WERI-Rb-1 (cell line): ENCODE data around the gene GREM2.

ENCODE experiments used
- DNase-seq: peaks from one replicate; pipeline ENCODE4 v3.0.0-alpha.2; 2020
- H3K27ac ChIP-seq: fragments of 250-450 bp; sonication (Bioruptor Pico); 2 replicates; pipeline ENCODE4 v1.5.1; 2020; ENCODE audit warnings: mild to moderate bottlenecking, moderate library complexity
- H3K27me3 ChIP-seq: fragments of 250-450 bp; sonication (Bioruptor Pico); 2 replicates; pipeline ENCODE4 v1.5.1; 2021; ENCODE audit warnings: mild to moderate bottlenecking, low read depth, moderate library complexity; ENCODE audit not compliant: insufficient read depth, severe bottlenecking
- H3K36me3 ChIP-seq: fragments of 250-450 bp; sonication (Bioruptor Pico); 2 replicates; pipeline ENCODE4 v1.5.1; 2020; ENCODE audit warnings: mild to moderate bottlenecking, moderate library complexity
- H3K4me3 ChIP-seq: 2 replicates; pipeline ENCODE4 v1.5.1; 2011; ENCODE audit warnings: low read depth, mild to moderate bottlenecking, control low read depth, low read length
- H3K9me3 ChIP-seq: fragments of 250-450 bp; sonication (Bioruptor Pico); 2 replicates; pipeline ENCODE4 v1.5.1; 2021; ENCODE audit warnings: mild to moderate bottlenecking, moderate library complexity; ENCODE audit not compliant: severe bottlenecking
- CTCF ChIP-seq: IDR thresholded peaks from 2 replicates; pipeline ENCODE4 v1.5.1; 2011; ENCODE audit warnings: low read depth, mild to moderate bottlenecking, control low read depth, inconsistent platforms, low read length

GREM2 gene

GRCh38 chr1:240496941-240497340 is 115.0 kb downstream of the GREM2 start:
- DNase-seq: no peak
- H3K27ac ChIP-seq: no peak overlapping the region
- no peak for TF ChIP-seq CTCF
- no peaks in the 10 kb centered on the region for H3K9me3 ChIP-seq
- H3K4me3 ChIP-seq: no peak overlapping the region
- H3K27me3 ChIP-seq: no peaks in the 10 kb centered on the region
- H3K36me3 ChIP-seq: no peaks in the 10 kb centered on the region

GRCh38 chr1:240496356-240496755 is 115.6 kb downstream of the GREM2 start:
- Histone ChIP-seq H3K27me3 (no peaks in the 10 kb centered on the region), H3K4me3 (no peak overlapping the region), H3K36me3 (no peaks in the 10 kb centered on the region), H3K9me3 (no peaks in the 10 kb centered on the region), H3K27ac (no peak overlapping the region)
- no peak for DNase-seq
- TF ChIP-seq CTCF: no peak

- no peak overlapping the region for H3K27ac ChIP-seq
- no peak for TF ChIP-seq CTCF
- no peak overlapping the region for H3K4me3 ChIP-seq
- H3K36me3 ChIP-seq: no peaks in the 10 kb centered on the region
- no peaks in the 10 kb centered on the region for H3K27me3 ChIP-seq
- no peaks in the 10 kb centered on the region for H3K9me3 ChIP-seq
- no peak for DNase-seq
These were observed 116.4 kb downstream of the GREM2 start for GRCh38 chr1:240495601-240496000.

GRCh38 chr1:240492832-240493440 is 119.0 kb downstream of the GREM2 start:
- Histone ChIP-seq H3K27ac (no peak overlapping the region), H3K9me3 (no peaks in the 10 kb centered on the region), H3K27me3 (no peaks in the 10 kb centered on the region), H3K36me3 (no peaks in the 10 kb centered on the region), H3K4me3 (no peak overlapping the region)
- DNase-seq: no peak
- TF ChIP-seq CTCF: peak; percentile 25; the same call in 1 of the 2 replicates

- Histone ChIP-seq H3K36me3 (no peaks in the 10 kb centered on the region), H3K27me3 (no peaks in the 10 kb centered on the region), H3K4me3 (no peak overlapping the region), H3K27ac (no peak overlapping the region), H3K9me3 (no peaks in the 10 kb centered on the region)
- DNase-seq: no peak
- no peak for TF ChIP-seq CTCF
These were observed 120.2 kb downstream of the GREM2 start for GRCh38 chr1:240491796-240492195.

- Histone ChIP-seq H3K27ac (no peak overlapping the region), H3K9me3 (no peaks in the 10 kb centered on the region), H3K36me3 (no peaks in the 10 kb centered on the region), H3K4me3 (no peak overlapping the region), H3K27me3 (no peaks in the 10 kb centered on the region)
- no peak for TF ChIP-seq CTCF
- no peak for DNase-seq
These were observed 120.8 kb downstream of the GREM2 start for GRCh38 chr1:240491156-240491555.
